Stomach (tissue), 4 donors: Measurements from ENCODE around the gene SMPD3.

Experiments
- EP300 ChIP-seq: sonication (generic); formaldehyde crosslinking; IDR thresholded peaks from one replicate; pipeline ENCODE4 v1.6.1; 2017; ENCODE audit warnings: antibody characterized with exemption
- POLR2A ChIP-seq, 4 donors: fragments of 450-650 bp; IDR thresholded peaks; one replicate each; pipeline ENCODE4 v1.6.1; 2016; ENCODE audit warnings: antibody characterized with exemption in 4 of 4, control low read depth in 2 of 4, mild to moderate bottlenecking in 1 of 4, moderate library complexity in 1 of 4
- POLR2AphosphoS5 ChIP-seq, 3 donors: sonication (generic); formaldehyde crosslinking; IDR thresholded peaks; one replicate each; pipeline ENCODE4 v1.6.1; 2016; ENCODE audit warnings: antibody characterized with exemption in 3 of 3
- TF ChIP-seq, protein P1 (sequence below), 7 experiments: fragments of 450-650 bp in 4 of 7; fragments of 200-600 bp in 3 of 7; sonication (generic) in 3 of 7; IDR thresholded peaks; one replicate each; pipeline ENCODE4 v1.5.1; 2016 to 2019; ENCODE audit warnings: antibody characterized with exemption in 7 of 7, control low read depth in 2 of 7, mild to moderate bottlenecking in 1 of 7

DNA sequence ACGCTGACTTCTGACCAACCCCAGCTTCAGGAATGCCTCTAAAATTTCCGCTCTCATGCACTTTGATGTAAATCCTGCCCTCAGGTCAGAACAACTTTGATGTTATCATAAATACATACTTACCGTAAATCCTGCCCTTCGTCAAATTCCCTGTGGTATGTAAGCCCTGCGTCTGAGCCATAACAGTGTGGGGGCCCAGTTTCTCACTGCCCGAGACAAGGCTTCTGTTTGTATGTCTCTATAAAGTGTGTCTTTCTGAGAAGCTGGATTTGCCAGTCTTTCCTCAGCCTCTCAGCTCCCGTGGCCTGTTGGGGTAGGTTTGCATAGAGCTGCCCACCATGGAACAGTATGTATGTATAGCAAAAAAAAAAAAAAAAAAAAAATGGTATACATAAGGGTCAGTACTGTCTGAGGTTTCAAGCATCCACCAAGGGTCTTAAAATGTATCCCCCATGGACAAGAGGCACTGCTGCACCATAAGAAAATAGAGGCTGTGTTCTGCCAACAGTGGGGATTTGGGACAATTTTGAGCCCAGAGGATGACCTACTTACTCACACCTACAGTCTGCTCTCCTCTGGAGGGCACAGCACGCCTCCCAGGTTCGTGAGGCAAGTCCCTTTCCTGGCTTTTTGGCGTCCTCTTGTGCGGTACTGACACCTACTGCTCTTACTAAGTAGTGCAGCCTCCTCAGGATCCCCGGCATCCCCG lies 120.0 kb downstream of the SMPD3 start:
- TF ChIP-seq, protein P1, sequence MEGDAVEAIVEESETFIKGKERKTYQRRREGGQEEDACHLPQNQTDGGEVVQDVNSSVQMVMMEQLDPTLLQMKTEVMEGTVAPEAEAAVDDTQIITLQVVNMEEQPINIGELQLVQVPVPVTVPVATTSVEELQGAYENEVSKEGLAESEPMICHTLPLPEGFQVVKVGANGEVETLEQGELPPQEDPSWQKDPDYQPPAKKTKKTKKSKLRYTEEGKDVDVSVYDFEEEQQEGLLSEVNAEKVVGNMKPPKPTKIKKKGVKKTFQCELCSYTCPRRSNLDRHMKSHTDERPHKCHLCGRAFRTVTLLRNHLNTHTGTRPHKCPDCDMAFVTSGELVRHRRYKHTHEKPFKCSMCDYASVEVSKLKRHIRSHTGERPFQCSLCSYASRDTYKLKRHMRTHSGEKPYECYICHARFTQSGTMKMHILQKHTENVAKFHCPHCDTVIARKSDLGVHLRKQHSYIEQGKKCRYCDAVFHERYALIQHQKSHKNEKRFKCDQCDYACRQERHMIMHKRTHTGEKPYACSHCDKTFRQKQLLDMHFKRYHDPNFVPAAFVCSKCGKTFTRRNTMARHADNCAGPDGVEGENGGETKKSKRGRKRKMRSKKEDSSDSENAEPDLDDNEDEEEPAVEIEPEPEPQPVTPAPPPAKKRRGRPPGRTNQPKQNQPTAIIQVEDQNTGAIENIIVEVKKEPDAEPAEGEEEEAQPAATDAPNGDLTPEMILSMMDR (IDR thresholded peaks at IDR 0.05): peak in 5 of 7 experiments; percentile 88 to 97 (median 95)
- TF ChIP-seq EP300 (no peak), POLR2A (IDR thresholded peaks at IDR 0.05) (no peak), POLR2AphosphoS5 (IDR thresholded peaks at IDR 0.05) (peak in 2 of 3 donors; percentile 10 to 65)
